Glomerular visceral epithelial cell (primary cell): Measurements from ENCODE around the gene EN2.

Source experiments
- DNase-seq: peaks from one replicate; pipeline ENCODE4 v3.0.0-alpha.2; 2016; ENCODE audit errors: extremely low spot score

EN2 gene

DNA sequence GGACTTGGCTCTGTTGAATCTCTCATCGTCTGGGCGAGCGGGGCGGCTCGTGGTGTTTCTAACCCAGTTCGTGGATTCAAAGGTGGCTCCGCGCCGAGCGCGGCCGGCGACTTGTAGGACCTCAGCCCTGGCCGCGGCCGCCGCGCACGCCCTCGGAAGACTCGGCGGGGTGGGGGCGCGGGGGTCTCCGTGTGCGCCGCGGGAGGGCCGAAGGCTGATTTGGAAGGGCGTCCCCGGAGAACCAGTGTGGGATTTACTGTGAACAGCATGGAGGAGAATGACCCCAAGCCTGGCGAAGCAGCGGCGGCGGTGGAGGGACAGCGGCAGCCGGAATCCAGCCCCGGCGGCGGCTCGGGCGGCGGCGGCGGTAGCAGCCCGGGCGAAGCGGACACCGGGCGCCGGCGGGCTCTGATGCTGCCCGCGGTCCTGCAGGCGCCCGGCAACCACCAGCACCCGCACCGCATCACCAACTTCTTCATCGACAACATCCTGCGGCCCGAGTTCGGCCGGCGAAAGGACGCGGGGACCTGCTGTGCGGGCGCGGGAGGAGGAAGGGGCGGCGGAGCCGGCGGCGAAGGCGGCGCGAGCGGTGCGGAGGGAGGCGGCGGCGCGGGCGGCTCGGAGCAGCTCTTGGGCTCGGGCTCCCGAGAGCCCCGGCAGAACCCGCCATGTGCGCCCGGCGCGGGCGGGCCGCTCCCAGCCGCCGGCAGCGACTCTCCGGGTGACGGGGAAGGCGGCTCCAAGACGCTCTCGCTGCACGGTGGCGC, at the start of gene EN2:
Gene EN2, plus strand, starts transcription at position 19 of the 767 bp plus-strand sequence. Its CDS starts 249 bp downstream, at position 268.
- DNase-seq = no peak

- no peak for DNase-seq
Observed at GRCh38 chr7:155408651-155409586, 49.0 kb upstream of the EN2 start.

DNA sequence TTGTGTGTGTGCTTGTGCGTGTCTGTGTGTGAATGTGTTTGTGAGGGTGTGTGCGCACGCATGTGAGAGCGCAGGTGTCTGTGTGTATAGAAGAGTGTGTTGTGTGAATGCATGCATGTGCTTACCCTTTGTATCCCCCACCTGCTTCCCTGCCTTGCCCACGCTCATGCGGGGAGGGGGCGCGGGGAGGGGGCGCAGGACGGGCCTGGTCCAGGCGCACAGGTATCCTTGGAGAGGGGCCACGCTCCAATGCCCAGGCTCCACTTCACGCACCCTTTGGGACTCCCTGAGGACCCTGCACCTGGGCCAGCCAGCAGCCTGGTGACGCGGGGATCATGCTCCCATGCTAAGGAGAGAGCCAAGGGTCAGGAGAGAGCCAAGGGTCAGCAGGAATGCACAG, 47.9 kb upstream of the EN2 start:
- no peak for DNase-seq

GRCh38 chr7:155410431-155410830, 47.5 kb upstream of the EN2 start:
- no peak for DNase-seq

DNA sequence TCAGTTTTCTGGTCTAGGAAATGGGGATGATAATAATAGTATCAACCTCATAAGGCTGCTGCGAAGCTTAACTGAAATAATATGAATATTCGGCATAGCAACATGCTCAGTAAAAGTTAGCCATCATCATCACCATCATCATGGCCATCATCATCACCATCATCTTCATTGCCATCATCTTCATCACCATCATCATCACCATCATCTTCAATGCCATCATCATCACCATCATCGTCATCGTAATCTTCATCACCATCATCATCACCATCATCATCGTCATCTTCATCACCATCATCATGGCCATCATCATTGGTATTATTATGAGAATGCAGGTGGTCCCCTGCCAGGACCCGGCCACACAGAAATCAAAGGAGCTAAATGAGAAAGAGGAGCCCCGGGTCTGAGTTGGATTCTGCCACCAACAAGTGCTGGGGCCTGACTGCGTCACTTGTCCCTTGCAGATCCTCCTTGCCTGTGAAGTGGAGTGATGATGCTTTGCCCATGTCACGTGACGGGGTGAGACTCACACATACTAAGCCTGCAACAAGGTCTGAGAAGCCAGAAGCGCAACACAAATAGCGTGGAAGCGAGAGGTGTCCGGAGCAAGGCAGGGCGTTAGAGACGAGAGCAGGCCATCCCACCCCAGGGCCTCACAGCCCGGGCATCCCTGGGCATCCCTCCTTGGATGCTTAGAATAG, 46.1 kb upstream of the EN2 start:
- no peak for DNase-seq

- peak; percentile 9 for DNase-seq
Observed at GRCh38 chr7:155412416-155413253, 45.3 kb upstream of the EN2 start.

DNA sequence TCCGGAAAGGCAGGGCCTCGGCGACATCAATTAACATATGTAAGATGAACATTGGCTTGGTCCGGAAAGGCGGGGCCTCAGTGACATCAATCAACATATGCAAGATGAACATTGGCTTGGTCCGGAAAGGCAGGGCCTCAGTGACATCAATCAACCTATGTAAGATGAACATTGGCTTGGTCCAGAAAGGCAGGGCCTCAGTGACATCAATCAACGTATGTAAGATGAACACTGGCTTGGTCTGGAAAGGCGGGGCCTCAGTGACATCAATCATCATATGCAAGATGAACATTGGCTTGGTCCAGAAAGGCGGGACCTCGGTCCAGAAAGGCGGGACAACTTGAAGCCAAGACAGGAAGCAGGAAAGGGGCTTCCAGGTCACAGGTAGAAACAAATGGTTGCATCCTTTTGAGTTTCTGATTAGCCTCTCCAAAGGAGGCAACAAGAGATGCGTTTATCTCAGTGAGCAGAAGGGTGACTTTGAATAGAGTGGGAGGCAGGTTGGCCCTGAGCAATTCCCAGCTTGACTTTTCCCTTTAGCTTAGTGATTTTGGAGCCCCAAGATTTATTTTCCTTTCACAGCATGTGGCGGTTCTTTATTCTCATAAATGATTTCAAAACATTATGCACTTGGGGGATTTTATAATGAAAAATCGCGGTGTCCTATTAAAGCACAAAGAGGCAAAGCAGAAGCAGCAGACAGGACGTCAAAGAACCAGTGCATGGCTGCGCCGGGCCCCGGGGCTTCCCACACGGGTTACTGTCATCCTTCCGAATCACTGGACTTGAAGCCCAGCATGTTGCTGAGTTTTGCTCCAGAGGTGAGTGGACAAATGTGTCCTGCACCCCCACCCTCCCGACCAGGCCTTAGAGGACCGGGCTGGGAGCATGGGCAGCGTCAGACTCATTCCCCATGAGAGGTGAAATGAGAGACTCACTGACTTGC, 43.1 kb upstream of the EN2 start:
- no peak for DNase-seq

DNA sequence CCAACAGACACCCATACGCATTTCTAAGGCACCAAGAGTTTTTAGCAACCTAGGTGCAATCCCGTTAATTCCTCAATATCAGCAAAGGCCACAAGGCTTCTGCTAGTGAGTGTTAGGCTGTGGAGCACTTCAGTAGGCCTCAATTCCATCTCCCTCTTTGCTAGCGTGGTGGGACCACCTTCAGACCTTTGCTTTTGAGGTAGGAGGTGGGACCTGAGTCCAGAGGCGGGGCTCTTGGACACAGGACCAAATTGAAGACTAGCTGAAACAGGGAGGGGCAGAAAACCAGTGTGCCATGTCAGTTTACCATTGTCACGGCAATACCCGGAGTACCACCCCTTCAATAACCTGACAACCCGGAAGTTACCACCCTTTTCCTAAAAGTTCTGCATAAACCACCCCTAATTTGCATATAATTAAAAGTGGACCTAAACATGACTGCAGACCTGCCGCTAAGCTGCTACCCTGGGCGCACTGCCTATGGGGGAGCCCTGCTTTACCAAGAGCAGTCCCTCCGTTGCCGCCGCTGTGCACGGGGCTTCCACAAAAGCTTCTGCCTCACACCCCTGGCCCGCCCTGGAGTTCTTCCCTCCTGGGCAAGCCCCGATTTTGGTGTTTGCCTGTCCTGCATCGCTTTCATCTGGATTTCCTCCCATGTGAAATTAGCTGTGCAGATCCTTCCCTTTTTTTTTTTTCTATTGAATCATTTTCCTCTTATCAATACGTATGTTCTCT, 41.1 kb upstream of the EN2 start:
- no peak for DNase-seq

DNA sequence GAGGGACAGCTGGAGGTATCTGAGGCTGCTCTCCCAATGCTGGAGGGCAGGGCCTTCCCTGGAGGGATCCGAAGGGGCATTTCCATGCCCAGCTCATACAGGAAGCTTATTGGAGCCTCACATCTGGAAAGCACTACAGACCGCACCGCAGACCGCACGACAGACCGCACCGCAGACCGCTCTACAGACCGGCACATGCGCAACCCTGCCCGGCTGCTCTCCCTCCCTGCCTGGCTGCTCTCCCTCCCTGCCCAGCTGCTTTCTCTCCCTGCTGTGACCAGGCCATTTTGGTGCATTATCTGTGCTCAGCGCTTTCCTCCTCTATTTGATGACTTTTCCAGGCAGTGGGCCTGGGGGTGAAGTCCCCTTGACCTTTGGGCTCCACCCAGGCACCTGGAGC, 39.6 kb upstream of the EN2 start:
- DNase-seq = no peak

DNA sequence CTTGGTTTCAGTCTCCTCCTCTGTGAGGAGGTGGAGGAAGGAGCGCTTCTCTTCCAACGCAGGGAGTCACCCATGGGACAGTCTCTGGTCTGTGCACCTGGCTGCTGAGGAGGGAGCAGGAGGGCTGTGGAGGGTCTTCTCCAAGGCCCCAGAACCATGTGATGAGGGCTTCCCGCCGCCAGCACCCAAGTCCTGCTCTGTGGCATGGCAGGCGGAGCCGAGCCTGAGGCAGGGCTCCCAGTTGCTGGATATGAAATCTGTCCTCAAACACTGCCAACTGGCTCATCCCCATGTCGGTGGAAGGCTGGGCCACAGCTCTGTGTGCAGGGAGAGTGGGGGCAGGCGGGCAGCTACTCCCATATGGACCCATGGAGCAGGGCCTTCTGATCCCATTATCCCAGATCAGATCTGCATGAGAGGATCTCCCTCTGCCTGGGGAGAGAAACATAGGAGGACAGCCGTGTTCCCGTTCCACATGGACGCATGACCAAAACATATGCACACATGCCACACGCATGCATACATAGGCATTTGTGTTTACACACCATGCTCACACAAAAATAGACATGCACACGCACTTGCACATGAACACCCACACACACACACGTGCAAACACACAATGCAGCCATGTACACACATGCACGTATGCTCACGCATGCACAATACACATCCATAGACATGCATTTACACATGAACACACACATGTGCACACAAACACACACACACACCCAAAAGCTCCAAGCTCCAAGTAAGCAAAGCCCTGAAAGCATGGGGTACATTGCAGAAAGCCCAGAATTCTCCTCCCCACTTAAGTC, 38.8 kb upstream of the EN2 start:
- DNase-seq = no peak

DNA sequence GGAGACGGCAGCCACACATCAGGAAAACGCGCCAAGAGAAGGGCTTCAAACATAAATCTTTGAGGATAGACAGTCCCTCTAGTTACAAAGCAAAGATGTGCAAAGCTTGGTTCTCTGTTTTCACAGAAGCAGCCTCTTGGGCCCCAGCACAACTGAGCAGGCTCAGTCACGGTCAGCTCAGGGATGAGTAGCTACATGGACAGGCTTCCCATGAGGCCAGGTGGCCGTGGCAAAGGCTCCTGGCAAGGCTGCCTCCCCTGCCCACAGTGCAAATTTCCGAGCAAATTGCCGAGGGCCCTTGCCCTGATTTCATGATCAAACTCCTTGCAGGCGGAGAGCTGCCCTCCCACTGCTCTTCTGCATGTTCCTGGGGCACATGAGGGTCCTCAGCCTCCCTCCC, 37.8 kb upstream of the EN2 start:
- DNase-seq = no peak

DNA sequence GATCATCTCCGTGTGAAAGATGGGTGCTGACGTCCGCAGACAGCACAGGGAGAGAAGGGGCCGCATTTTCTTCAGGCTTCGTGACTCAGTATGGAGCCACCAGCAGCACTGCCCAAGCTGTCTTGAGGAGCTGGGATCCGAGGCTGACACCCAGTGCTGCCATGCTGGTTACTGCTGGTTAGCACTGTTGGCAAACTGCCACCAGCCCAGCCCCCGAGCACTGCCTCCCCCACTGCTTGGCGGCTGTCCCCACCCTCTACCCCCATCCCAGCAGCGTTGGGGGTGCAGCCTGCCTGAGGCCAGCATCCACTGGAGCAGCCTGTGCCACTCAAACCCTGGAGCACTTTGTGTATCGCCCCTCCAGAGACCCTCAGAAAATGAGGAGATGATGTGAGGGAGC, 35.8 kb upstream of the EN2 start:
- DNase-seq = no peak

- no peak for DNase-seq
Observed at GRCh38 chr7:155422599-155423336, 35.2 kb upstream of the EN2 start.

GRCh38 chr7:155423337-155424285, 34.3 kb upstream of the EN2 start:
- DNase-seq = no peak

- no peak for DNase-seq
Observed at GRCh38 chr7:155424301-155425010, 33.5 kb upstream of the EN2 start.

DNA sequence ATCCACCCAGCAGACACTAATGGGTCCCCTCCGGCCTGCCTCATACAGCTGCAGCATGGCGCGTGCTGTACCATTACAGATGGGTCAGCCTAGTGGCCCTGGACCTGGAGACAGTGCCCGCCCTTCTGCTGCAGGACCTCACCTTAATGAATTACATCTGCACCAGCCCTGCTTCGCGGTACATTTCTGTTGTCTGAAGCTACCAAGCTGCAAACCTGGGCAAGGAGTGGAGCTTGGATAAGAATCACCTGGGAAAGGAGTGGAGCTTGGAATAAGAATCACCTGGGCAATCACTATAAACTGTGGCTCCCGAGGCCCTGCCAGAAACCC, 33.0 kb upstream of the EN2 start:
- DNase-seq = no peak
